DND-41 (cell line): ENCODE results near the gene AFAP1.

Experiments
- ATAC-seq: fragments of 200-7000 bp; cut with Tn5 transposase; 3 replicates; pipeline ENCODE4 v1.9.1; 2021; ENCODE audit warnings: low read depth; ENCODE audit not compliant: insufficient read depth
- DNase-seq: peaks from one replicate; pipeline ENCODE4 v3.0.0-alpha.2; 2020
- H2AFZ ChIP-seq: 2 replicates; pipeline ENCODE4 v1.6.0; 2012; ENCODE audit warnings: low read depth, low read length
- H3K27ac ChIP-seq: 2 replicates; pipeline ENCODE4 v1.5.1; 2012; ENCODE audit warnings: low read length, inconsistent platforms
- H3K27me3 ChIP-seq: fragments of 200-600 bp; sonication (generic); 2 replicates; pipeline ENCODE4 v1.6.0; 2012; ENCODE audit warnings: low read length, mild to moderate bottlenecking, inconsistent platforms; ENCODE audit not compliant: insufficient read depth, poor library complexity
- H3K36me3 ChIP-seq: 2 replicates; pipeline ENCODE4 v1.5.1; 2012; ENCODE audit warnings: low read length, inconsistent platforms; ENCODE audit not compliant: insufficient read depth
- H3K4me1 ChIP-seq: 2 replicates; pipeline ENCODE4 v1.5.1; 2012; ENCODE audit warnings: mild to moderate bottlenecking, low read length; ENCODE audit not compliant: insufficient read depth
- H3K4me2 ChIP-seq: 2 replicates; pipeline ENCODE4 v1.6.0; 2012; ENCODE audit warnings: mild to moderate bottlenecking, moderate library complexity, low read length, inconsistent platforms; ENCODE audit not compliant: insufficient read depth
- H3K4me3 ChIP-seq, 2 experiments: fragments of 200-600 bp in 1 of 2; shearing (Covaris generic) in 1 of 2; 2 replicates each; pipeline ENCODE4 v1.5.1; 2012 to 2016; ENCODE audit warnings: inconsistent platforms in 2 of 2, low read length in 2 of 2, mild to moderate bottlenecking in 2 of 2, low read depth in 1 of 2, moderate library complexity in 1 of 2
- H3K79me2 ChIP-seq: 2 replicates; pipeline ENCODE4 v1.6.0; 2012; ENCODE audit warnings: low read length, inconsistent platforms; ENCODE audit not compliant: insufficient read depth
- H3K9ac ChIP-seq: 2 replicates; pipeline ENCODE4 v1.6.0; 2012; ENCODE audit warnings: low read depth, mild to moderate bottlenecking, inconsistent platforms, low read length, moderate library complexity
- H3K9me3 ChIP-seq: 2 replicates; pipeline ENCODE4 v1.5.1; 2012; ENCODE audit warnings: low read length, moderate library complexity, mild to moderate bottlenecking, inconsistent platforms; ENCODE audit not compliant: insufficient read depth, severe bottlenecking
- H4K20me1 ChIP-seq: 2 replicates; pipeline ENCODE4 v1.6.0; 2012; ENCODE audit warnings: low read length; ENCODE audit not compliant: insufficient read depth
- EZH2 ChIP-seq: IDR thresholded peaks from 3 replicates; pipeline ENCODE4 v1.6.1; 2012; ENCODE audit warnings: borderline replicate concordance, low read depth, mild to moderate bottlenecking, moderate library complexity, low read length, inconsistent platforms; ENCODE audit not compliant: severe bottlenecking
- TF ChIP-seq, protein P1 (sequence below): IDR thresholded peaks from 2 replicates; pipeline ENCODE4 v1.5.1; 2012; ENCODE audit warnings: borderline replicate concordance, low read length, moderate library complexity, mild to moderate bottlenecking; ENCODE audit not compliant: poor library complexity, severe bottlenecking; ENCODE audit errors: extremely low read depth

Gene AFAP1

DNA sequence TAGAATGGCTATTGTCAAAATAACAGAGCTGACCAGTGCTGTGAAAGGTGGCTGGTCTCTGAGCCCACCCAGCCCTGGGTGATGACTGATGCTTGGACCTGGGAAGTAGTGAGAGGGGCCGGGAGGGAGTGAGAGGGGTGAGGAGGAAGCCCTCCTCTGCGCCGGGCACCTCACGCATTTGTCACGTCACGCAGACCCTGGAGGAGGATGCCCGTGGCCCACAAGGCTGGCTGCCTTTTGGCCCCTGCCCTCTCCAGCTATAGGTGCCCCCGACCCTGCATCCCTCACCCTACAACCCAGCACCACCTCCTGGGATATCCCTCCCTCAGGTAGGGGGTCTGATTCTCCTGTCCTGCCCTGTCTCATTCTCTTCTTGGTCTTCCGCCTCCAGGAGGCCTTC is 207.4 kb downstream of the AFAP1 start:
- TF ChIP-seq, protein P1, sequence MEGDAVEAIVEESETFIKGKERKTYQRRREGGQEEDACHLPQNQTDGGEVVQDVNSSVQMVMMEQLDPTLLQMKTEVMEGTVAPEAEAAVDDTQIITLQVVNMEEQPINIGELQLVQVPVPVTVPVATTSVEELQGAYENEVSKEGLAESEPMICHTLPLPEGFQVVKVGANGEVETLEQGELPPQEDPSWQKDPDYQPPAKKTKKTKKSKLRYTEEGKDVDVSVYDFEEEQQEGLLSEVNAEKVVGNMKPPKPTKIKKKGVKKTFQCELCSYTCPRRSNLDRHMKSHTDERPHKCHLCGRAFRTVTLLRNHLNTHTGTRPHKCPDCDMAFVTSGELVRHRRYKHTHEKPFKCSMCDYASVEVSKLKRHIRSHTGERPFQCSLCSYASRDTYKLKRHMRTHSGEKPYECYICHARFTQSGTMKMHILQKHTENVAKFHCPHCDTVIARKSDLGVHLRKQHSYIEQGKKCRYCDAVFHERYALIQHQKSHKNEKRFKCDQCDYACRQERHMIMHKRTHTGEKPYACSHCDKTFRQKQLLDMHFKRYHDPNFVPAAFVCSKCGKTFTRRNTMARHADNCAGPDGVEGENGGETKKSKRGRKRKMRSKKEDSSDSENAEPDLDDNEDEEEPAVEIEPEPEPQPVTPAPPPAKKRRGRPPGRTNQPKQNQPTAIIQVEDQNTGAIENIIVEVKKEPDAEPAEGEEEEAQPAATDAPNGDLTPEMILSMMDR = no peak
- no peak for TF ChIP-seq EZH2
- H3K9ac ChIP-seq = no peak overlapping the region
- no peak overlapping the region for H3K4me2 ChIP-seq
- no peaks in the 10 kb centered on the region for H3K36me3 ChIP-seq
- no peak for ATAC-seq
- no peak for DNase-seq
- H3K4me1 ChIP-seq = no peaks in the 10 kb centered on the region
- H3K9me3 ChIP-seq = no peaks in the 10 kb centered on the region
- no peaks in the 10 kb centered on the region for H3K79me2 ChIP-seq
- H3K27ac ChIP-seq = no peak overlapping the region
- peaks cover 4% of the 10 kb centered on the region; the same call in 1 of the 2 replicates for H4K20me1 ChIP-seq
- no peaks in the 10 kb centered on the region for H3K27me3 ChIP-seq
- H3K4me3 ChIP-seq = no peak overlapping the region
- no peak overlapping the region for H2AFZ ChIP-seq

DNA sequence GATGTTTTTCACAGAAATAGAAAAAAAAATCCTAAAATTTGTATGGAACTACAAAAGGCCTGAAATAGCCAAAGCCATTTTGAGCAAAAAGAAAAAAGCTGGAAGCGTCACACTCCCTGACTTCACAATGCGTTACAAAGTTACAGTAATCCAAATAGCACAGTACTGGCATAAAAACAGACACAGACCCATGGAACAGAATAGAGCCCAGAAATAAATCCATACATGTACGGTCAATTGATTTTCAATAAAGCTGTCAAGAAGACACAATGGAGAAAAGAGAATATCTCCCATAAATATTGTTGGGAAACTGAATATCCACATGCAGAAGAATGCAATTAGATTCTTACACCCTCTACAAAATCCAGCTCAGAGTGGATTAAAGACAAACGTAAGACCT is 208.2 kb downstream of the AFAP1 start:
- Histone ChIP-seq H3K36me3 (no peaks in the 10 kb centered on the region), H3K9ac (no peak overlapping the region), H3K27ac (no peak overlapping the region), H3K4me2 (no peak overlapping the region), H4K20me1 (peaks cover 4% of the 10 kb centered on the region; the same call in 1 of the 2 replicates), H3K4me1 (no peaks in the 10 kb centered on the region), H3K4me3 (no peak overlapping the region), H3K9me3 (no peaks in the 10 kb centered on the region), H2AFZ (no peak overlapping the region), H3K79me2 (no peaks in the 10 kb centered on the region), H3K27me3 (no peaks in the 10 kb centered on the region)
- ATAC-seq (no peak), DNase-seq (no peak)
- TF ChIP-seq, protein P1 = no peak
- TF ChIP-seq EZH2 = no peak

DNA sequence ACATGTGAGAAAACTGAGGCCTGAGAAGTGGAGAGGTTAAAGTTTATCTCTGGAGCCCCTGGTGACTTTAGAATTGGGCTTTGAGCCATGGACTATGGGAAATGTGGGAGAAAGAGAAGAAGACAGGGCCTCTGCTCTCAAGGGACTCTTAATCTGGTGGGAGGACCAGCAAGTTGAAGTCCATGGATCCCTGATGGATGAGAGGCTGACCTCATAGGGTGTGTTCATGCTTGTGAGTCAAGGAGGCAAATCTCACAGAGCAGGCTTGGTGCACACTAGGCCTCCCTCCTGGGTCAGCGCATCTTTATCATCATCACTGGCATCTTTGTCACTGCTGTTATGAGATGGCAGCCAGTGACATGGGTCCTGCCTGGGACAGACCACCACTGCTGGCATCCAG is 211.9 kb downstream of the AFAP1 start:
- ATAC-seq = no peak
- H4K20me1 ChIP-seq = peaks cover 4% of the 10 kb centered on the region; the same call in 1 of the 2 replicates
- H3K36me3 ChIP-seq = no peaks in the 10 kb centered on the region

More for the DNA sequence above, 211.9 kb downstream of the AFAP1 start:
- no peak overlapping the region for H3K9ac ChIP-seq
- no peak overlapping the region for H3K4me3 ChIP-seq
- no peaks in the 10 kb centered on the region for H3K9me3 ChIP-seq
- no peaks in the 10 kb centered on the region for H3K27me3 ChIP-seq
- no peak overlapping the region for H3K27ac ChIP-seq
- TF ChIP-seq EZH2 = no peak
- TF ChIP-seq, protein P1 = no peak
- no peak for DNase-seq
- no peaks in the 10 kb centered on the region for H3K4me1 ChIP-seq
- H3K4me2 ChIP-seq = no peak overlapping the region
- no peaks in the 10 kb centered on the region for H3K79me2 ChIP-seq
- H2AFZ ChIP-seq = no peak overlapping the region
